ENCODE data around the gene DOCK2.

DNA sequence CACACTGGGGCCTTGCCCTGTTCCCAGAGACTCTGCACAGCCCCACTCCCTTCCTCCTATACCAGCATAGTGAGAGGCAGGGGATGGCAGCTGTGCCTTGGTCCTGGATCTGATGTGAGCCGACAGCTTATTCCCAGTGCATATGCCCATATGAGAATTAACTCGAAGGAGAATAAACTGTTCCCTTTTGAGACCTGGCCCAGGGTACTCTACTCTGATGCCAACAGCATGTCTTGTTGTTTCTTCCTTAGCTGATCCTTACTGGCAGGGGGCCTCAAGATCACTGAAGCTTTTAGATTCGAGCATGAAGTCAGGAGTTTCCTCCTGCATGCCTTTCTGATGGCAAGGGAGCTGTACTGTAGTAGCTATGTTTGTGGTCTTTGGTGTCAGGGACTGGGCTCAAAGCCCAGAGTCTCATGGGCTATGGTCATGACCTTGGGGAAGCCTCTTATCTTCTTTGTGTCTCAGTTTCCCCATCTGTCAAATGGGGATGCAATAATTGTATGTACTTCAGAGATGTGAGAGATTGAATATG lies 57.1 kb downstream of the DOCK2 start:
- TF ChIP-seq, protein P1, sequence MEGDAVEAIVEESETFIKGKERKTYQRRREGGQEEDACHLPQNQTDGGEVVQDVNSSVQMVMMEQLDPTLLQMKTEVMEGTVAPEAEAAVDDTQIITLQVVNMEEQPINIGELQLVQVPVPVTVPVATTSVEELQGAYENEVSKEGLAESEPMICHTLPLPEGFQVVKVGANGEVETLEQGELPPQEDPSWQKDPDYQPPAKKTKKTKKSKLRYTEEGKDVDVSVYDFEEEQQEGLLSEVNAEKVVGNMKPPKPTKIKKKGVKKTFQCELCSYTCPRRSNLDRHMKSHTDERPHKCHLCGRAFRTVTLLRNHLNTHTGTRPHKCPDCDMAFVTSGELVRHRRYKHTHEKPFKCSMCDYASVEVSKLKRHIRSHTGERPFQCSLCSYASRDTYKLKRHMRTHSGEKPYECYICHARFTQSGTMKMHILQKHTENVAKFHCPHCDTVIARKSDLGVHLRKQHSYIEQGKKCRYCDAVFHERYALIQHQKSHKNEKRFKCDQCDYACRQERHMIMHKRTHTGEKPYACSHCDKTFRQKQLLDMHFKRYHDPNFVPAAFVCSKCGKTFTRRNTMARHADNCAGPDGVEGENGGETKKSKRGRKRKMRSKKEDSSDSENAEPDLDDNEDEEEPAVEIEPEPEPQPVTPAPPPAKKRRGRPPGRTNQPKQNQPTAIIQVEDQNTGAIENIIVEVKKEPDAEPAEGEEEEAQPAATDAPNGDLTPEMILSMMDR (IDR thresholded peaks at IDR 0.05), result no peak
- TF ChIP-seq EZH2phosphoT487 (IDR thresholded peaks at IDR 0.05) (no peak), EZH2 (IDR thresholded peaks at IDR 0.05) (no peak)

Measured in neural progenitor cell (in vitro differentiated cells).